ENCODE data around the gene PPEF1.
"Not testable (repeated sequence)": the region's sequence is repeated elsewhere in the genome, so short reads cannot be mapped to it uniquely, and the experiment has no call there.

Gene PPEF1

DNA sequence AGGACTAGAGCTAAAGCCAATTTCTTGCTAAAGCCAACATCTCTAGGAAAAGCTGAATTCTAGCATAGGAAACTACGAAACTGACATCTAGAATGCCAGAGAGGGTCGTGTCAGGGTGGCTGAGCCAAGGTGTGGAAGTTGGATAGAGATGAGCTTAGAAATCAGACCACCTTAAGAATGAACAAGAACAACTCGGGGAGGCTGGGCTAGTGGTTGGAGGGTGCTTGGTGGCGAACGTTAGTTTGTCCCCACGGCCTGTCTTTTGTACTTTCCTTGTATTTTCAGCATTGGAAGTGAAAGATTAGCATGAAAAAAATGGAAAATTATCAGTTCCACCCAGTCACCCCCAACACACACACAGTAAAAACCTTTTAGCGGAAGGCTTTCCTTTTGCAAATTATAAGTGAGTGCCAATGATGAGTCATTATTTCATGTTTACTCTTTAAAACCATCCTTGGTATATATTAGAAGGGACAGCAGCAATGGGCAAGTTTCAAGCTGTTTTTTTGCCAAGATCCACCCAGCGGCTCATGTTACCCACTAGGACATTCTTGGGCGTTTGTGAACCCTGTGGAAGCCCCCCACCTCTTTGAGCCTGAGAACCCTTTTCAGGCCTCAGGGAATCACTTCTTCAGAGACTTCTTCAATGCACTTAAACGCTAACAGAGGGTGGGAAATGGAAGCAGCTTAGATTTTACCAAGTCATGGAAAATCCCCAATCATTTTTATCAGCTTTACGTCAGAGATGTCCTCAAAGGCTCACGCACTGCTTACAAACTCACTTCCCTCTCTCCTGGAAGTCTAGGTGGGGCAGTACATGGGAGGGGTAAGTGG is 4.9 kb upstream of the PPEF1 start:
- FAIRE-seq, result no peak

DNA sequence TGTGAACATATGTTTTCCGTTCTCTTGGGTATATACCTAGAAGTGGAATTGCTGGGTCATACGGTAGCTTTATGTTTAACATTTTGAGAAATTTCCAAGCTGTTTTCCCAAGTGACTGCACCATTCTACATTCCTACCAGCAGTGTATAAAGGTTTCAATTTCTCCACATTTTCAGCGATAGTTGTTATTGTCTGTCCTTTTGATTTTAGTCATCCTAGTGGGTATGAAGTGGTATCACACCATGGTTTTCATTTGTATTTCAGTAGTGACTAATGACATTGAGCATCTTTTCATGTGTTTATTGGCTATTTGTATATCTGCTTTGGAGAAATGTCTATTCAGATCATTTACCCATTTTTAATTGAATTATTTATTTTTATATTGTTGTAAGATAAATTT is 2.4 kb downstream of the PPEF1 start:
- no peak for FAIRE-seq

DNA sequence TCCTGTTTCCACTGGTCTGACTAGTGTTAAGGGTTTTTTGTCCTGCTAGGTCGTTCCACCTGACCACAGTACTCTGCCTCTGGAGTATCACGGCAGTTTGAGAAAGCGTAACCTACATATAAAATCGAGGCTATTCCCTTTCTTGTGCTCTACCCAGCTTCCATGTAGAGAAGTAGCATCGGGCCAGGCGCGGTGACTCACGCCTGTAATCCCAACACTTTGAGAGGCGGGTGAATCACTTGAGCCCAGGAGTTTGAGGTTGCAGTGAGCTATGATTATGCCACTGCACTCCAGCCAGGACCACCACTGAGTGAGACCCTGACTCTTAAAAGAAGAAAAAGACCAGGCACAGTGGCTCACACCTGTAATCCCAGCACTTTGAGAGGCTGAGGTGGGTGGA is 7.5 kb downstream of the PPEF1 start:
- FAIRE-seq, result no peak

DNA sequence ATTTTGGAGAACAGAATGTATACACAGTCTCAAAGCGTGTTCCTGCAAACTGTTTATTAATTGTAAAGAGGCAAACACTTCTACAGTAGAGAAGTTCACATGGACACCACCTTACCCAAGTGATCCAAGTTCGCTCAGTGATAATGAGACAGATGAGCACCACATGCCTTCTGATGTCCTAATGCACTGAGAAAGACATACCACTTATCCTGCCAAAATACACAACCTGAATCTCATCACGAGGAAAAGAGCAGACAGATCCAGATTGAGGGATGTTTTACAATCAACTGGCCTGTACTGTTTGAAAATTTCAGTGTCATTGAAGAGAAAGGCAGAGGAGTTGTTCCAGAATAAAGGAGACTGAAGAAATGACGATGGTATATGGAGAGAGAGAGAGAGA is 12.4 kb downstream of the PPEF1 start:
- FAIRE-seq, result no peak

DNA sequence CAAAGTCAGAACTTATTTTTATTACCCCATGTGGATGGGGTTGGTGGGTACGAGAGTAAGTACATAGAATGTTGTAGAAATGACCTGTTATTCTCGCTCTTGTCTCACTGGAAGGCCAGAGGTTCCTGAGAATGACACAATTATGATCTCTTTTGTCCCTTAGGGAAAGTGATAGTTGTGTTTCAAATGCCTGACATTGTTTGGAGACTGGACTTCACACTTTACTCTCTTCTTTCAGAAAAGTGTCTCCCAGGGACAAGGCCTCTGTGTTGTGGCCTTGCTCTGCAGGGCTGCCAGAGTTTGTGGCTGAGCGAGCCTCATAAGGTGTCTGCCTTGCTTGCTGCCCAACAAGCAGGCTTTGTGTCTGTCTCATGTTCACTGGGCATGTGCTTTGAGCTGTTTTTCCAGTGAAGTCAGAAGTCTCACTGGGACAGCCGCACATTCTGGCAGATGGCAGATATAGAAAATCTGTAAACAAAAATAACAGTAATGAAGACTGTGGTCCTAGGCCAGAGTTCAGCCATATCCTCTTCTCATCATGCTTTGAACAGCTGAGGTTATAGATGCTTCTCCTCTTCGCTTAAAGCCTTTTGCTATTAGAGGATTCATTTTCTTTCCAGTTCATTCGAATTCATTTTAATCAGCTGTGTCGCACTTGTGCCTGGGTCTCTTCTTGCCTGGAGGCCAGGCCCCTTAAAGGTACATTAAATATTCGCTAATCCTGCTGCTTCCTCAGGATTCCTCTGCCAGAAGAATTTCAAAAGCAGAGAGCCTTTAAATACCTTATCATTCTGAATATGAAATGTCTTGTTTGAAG is 14.4 kb downstream of the PPEF1 start:
- no peak for FAIRE-seq

DNA sequence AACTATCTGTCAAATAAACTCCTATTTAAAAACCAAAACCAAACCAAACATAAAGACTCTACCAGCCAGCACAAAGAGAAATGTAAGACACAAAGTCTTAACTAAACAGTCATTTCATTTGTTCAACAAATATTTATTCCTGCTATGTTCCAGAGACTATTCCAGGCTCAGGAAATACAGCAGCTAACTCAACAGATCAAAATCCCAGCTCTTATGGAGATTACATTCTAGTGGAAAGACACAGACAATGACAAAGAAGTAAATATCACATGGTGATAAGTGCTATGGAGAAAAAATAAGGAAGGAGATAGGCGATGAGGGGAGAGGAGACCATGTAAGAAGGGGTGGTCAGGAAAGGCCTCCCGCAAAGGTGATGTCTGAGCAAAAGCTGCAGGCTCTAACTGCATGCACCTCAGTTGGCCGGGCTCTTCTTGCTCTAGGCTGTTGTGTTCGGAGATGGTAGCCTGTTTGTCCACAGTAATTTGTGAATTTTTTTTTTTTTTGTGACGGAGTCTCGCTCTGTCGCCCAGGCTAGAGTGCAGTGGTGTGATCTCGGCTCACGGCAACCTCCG is 15.1 kb downstream of the PPEF1 start:
- FAIRE-seq, result no peak

DNA sequence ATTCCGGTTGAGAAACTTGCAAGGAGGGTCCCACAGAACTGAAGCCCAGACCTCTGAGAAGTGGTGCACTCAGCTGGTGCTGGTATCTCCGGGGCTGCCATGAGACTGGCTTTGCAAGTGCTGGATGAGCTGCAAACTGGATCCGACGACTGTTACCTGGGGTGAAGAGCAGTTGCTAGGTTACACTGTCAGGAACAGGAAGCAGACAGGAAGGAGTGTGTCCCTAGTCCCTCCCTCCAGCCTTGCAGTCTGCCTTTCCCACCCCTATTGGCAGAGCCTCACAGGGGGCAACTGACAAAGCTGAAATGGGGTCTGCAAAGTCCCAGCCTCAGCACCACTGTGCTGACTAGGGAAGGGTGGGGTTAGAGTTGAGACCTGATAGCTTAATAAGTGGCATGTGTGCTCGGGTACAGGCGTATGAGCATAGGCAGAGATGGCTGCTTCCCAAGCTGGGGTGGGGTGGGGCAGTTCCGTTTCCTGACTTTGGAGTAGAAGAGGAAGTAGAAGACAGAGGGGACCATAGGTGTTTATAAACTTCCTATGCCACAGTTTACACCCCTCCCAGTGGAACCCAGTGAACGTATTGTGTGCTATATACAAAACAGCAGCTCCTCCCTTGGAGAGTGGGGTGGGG is 18.0 kb downstream of the PPEF1 start:
- FAIRE-seq, result no peak

DNA sequence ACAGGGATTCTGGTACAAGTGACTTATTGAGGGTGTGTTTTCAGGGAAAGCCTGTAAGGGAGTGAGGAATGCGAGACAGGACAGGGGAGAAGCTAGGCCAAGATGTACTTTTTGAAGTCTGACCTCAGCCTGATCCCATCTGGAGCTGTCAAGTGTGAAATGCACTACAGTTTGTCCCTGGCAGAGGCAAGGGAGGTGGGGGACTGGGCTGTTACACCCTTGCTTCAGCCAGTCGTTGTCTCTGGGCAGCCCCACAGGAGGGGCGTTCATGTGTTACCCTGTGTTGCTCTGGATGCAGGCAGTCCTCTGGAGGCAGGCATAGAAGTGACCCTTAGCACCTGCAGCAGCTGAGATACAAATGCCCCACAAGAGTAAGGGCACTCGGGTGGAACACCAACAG is 25.8 kb downstream of the PPEF1 start:
- FAIRE-seq, result no peak

DNA sequence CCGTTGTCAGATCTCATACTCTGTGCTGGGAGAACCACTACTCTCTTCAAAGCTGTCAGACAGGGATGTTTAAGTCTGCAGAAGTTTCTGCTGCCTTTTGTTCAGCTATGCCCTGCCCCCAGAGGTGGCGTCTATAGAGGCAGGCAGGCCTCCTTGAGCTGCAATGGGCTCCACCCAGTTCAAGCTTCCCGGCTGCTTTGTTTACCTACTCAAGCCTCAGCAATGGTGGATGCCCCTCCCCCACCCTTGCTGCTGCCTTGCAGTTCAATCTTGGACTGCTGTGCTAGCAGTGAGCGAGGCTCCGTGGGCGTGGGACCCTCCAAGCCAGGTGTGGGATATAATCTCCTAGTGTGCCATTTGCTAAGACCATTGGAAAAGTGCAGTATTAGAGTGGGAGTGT is 32.2 kb downstream of the PPEF1 start:
- FAIRE-seq, result not testable (repeated sequence)

DNA sequence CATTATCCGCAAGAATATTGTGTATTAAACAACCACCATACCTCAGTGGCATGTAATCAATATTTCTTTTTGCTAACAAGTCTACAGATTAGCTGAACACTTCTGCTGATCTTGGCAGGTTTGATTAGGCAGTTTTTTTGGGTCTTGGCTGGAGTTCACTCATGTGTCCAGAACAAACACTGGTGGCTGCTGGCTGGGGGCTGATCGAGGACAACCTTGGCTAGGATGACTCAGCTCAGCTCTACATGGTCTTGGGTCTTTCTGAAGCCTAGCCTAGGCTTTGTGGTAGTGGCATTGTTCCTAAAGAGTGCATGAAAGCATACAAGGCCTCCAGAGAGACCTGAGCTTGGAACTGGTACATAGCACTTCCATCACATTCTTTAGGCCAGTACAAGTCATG is 41.1 kb downstream of the PPEF1 start:
- no peak for FAIRE-seq

DNA sequence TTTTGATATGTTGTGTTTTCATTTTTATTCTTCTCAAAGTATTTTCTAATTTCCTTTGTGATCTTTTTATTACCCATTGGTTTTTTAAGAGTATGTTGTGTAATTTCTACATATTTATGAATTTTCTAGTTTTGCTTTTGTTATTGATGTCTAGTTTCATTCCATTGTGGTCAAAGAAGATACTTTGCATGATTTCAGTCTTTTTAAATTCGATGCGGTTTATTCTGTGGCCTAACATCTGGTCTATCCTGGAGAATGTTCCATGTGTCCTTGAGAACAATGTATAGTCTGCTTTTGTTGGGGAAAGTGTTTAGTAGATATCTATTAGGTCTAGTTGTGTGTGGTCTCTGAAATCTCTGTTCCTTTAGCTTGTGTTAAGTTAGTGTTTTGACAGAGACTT is 46.2 kb downstream of the PPEF1 start:
- peak; percentile 89 for FAIRE-seq

DNA sequence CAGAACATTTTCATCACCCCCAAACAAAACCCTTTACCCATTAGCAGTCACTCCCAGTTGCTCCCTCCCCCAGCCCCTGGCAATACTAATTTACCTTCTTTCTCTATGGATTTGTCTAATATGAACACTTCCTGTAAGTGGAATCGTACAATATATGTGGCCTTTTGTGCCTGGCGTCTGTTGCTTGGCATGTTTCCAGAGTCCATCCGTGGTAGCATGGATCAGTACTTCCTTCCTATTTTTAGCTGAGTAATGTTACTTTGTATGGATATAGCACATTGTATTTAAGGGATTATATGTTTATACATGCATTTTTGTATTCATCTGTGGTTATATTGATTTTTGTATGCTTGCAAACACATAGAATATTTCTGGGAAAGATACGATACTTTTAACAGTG is 48.2 kb downstream of the PPEF1 start:
- no peak for FAIRE-seq

DNA sequence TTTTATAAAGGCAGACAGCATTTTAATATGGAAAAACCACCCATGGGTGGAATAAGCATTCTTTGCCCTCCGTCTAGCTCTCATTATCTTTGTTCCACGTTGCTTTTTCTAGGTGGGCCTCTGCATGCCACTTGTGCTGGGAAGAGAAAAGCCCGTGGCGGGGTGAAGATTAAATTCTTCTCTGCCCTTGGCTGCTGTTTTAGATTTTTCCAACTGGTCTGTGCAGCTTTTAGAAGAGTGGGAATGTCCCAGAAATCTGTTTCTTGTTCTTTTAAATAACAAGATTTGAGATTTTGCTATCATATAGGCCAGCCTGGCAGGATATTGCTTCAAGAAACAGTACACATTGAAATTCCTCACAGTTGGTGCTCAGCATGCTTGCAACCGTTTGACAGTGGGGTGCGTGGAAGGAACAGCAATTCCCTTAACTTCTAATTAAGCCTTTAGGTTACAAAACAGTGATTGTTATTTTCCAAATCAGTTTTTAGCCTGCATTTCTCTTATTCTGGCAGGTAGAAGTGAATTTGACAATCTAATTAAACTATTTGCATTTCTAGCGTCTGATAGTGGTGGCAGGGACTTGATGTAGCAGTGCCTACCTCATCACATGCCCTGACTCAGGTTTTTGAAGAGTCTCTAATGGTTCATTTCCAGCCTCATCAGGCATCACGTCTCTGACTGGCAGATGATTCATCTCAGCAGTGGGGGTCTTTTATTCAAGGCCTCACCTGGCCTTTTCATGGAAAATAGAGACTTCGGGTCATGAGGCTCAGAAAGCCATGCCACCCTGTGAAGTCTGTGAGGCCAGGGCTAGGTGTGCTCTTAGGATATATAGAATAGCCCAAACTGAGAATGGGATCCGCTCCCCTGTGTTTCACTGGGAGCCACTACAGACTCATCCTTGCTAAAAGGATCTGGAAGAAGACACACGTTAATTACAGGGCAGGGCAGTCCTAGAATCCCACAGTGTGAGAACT is 50.8 kb downstream of the PPEF1 start:
- FAIRE-seq, result no peak

DNA sequence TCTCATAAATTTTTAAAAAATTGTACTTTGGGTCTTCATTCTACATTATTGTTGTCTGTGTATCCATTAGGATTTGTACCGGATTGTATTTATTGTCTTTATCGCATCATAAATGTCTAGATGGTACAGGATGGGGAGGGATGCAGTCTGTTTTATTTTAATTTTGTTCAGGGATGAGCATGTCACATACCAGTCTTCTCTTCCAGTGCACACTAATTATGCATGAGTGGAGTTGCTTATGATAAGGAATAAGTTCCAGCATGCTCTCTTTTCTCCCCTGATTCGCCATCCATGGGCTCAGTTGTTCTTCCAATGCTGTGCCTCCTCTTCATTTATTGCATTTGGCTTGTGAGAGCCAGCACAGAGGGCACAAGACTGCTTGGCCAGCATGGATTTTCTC is 54.3 kb downstream of the PPEF1 start:
- no peak for FAIRE-seq

DNA sequence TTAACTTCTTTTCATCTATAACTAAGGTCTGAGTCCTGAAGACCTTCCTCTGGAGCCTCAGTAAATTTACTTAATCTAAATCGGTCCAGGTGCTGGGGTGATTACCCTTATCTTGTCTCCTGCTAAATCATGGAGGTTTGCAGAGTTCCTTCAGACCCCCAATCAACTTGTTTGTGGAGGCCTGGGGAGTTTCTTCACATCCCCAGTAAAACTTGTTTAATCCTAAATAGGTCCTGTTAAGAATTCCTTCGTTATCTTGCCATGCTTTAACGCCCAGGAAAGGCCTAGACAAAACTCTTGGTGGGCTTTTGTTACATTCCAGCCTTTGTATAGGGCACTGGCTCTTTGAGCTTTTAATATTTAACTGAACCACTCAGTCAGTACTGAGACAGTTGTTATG is 55.7 kb downstream of the PPEF1 start:
- FAIRE-seq, result not testable (repeated sequence)

DNA sequence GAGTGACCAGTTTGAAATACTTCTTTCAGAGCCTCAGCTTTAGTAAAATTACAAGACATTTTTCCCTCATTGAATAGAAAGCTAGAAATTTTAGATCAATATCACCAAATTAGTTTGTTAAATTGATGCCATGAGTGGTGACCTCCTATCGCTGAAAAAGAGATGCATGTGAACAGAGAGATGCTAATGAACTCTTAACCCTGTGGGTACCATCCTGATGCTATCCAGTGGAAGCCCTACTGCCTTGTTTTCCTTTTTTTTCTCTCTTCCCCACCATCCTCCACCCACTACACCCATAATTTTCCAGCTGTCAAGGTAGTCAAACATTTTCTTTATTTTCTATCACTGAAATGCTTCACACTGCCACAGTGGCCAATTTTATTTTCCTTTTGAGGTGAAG is 61.9 kb downstream of the PPEF1 start:
- no peak for FAIRE-seq

DNA sequence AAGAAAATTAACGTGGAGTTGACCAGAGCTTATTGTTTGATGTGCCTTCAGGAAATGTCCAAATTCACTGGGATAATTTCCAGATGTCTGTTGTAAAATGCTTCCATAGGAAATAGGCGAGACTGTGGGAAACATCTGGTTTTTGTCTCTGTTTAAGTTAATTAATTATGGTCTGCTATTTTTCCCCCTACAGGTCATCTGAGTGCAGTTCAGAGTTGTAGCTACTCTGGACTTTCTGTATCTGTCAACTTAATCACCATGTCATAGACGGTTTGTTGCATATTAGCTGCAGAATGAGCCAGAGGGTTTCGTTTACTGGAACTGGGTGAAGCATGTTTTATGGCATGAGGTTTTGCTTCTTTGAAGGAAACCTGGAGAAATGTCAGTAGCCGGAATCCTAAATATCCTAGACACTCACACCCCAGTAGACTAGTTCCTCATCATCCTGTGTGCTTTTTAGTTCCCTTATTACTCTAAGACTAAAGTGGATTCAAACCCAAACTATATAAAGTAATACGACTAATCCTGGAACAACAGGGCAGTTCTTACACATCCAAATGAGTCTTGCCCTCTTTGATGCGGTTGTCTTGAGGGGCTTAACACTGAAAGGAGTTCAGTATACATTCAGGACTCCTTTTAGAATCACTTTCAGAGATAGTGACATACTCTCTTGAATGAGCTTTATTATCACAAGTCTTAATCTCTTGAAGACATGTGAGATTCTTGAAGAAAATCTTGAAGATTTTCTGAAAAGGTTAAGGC is 62.5 kb downstream of the PPEF1 start:
- no peak for FAIRE-seq

DNA sequence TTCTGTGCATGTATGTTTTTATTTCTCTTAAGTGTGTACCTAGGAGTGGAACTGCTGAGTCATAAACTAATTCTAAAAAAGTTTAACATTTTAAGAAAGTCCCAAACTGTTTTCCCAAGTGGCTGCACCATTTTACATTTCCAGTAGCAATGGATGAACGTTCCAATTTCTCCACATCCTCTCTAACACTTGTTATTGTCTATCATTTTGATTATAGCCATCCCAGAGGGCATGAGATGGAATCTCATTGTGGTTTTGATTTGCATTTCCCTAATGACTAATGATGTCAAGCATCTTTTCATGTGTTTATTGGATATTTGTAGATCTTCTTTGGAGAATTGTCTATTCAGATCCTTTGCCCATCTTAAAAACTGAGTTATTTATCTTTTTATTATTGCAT is 82.5 kb downstream of the PPEF1 start:
- peak; percentile 49 for FAIRE-seq

DNA sequence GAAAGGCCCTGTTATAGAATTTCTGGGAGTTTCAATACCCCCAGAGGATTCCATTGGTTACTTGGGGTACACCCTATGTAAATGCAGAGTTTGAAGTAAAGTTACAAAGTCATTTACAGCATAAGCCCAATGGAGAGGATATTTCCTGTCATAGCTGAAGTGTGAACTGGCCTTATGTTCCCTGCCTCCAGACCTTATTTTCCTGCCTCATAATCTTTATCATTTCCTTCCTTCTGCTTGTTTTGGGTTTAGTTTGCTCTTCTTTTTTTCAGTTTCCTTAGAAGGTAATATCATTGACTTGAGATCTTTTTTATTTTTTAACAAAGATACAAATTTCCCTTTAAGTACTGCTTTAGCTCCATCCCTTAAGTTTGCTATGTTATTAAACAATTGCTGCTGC is 85.4 kb downstream of the PPEF1 start:
- FAIRE-seq, result no peak

DNA sequence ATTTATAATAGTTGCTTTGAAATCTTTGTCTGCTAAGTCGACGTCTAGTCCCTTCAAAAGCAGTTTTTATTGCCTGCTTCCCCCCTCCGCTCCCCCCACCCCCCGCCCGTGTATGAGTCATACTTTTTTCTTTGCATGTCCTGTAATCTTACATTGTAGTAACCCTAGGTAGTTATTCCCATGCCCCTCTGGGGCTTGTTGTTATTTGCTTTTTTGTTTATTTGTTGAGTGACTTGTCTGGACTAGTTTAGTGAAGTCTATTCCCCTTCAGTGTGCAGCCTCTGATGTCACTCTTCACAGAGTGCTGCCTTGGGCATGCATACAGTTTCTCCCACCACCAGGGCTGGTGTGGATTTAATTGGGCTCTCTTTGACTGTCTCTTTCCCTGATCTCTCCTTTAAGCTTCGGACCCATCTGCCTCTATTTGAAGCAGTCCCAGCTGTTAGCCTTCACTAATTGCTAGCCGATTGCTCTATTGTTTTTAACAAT is 86.2 kb downstream of the PPEF1 start:
- no peak for FAIRE-seq

DNA sequence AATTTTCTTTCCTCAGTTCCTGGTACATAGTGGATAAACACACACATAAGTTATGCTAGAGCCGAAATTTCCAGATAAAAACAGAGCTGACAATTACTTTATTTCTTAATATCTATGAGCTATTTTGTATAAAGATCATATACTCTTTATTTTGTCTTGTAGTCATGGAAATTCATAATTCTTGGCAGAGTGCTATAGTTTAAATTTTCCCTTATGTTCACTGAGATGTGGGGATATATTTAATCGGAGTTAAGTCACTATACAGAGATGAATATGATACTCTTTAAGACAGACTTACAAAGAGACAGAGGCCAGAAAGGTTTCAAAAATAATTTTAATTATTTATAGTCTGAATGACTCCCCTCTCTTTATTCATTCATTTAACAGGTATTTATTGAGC is 89.7 kb downstream of the PPEF1 start:
- FAIRE-seq, result no peak
